Lung microvascular endothelial cell (primary cell): ENCODE data around the gene DDA1. TPM values are rescaled to one million over a fixed set of nuclear protein-coding genes. Genes with fewer than 3 reads are reported as not detected.
"Not testable (repeated sequence)": the region's sequence is repeated elsewhere in the genome, so short reads cannot be mapped to it uniquely, and the experiment has no call there.

Experiments
- DNase-seq, 2 donors: peaks; one replicate each; pipeline versions ENCODE4 v3.0.0 to v3.0.0-alpha.2; 2010; ENCODE audit warnings: low read depth in 2 of 2
- total RNA-seq: library from RNA; depleted of rRNA; stranded (reverse); fragments of >200 nt; gene quantifications from 2 replicates; pipeline ENCODE4 v1.2.1, GENCODE V29; 2014

The DDA1 gene
- total RNA-seq, 1 donor from 2014 or later: 20.0 TPM

DNA sequence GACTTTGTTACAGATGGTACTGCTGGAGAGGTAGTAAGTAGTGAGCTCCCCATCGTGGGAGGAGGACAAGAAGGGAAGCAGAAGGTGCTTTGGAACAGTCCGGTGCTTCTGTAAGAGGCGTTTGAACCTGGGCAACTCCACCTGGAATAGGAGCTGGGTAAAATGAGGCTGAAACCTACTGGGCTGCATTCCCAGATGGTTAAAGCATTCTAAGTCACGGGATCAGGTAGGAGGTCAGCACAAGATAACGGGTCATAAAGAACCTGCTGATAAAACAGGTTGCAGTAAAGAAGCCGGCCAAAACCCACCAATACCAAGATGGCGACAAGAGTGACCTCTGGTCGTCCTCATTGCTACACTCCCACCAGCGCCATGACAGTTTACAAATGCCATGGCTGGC, 22.6 kb upstream of the DDA1 start:
- DNase-seq: no peak

DNA sequence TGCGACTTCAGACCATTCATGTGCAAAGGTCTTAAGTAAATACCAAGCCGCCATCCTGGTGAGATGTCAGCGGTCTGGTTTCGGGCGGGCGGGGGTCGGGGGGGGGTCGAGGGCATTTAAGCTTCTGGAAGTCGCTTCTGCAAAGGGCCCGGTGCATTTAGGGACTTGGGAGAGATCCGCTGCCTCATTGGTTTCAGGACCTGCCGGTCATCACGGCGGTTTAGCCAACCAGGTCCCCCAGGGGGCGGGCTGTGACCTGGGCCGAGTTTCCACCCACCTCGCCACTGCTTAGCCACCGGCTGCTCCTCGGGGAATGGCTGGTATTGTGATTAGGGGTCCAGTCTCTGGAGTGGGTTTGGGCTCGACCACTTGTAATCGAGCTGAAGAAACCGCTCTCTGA, 19.9 kb upstream of the DDA1 start:
- DNase-seq: peak; percentile 85 to 92

DNA sequence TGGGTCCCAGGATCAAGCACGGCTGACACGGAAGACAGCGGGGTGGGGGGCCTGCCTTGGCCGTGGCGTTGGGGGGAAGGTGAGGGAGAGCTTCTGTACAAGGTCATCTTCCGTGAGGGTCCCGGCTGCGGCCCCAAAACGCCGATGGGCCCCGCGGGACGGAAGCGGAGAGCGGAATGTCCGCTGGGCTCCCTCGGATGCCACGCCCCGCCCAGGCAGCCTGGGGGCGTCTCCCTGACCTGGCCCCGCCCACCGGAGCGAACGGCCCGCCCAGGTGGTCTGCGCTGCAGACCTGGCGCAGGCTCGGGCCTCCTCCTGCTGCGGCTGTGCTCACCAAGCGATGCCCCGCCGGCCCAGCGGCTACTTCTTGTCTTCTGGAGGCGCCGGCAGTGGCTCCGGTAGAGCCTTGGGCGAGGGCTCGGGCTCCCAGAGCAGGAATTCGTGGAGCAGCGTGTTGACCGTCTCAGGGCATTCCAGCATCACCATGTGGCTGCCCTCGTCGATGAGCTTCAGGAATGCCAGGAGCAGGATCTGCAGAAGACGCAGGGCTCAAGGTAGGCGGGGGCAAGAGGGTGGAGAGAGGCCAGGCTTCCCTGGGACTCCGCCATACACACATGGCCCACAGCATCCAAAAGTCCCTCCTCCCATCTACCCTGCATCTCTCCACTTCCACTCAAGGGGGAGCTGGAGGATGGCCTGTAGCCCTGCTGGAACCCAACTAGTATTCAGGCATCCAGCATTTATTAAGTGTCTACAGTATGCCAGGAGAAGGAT, 16.9 kb upstream of the DDA1 start:
- DNase-seq: peak; percentile 85 to 86

DNA sequence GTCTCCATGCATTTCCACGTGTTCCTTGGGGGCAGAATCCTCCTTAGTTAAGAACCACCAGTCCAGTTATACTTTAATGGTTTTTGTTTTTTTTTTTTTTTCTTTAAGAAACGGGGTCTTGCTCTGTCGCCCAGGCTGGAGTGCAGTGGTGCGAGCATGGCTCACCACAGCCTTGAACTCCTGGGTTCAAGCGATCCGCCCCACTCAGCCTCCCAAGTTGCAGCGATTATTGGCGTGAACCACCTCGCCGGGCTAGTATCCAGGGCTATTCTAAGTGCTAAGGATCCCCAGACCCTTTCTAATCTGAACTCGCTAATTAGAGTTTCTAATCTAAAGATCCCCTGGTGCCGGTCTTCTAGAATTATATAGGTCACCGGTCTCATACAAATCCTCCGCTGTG, 15.8 kb upstream of the DDA1 start:
- no peak for DNase-seq

DNA sequence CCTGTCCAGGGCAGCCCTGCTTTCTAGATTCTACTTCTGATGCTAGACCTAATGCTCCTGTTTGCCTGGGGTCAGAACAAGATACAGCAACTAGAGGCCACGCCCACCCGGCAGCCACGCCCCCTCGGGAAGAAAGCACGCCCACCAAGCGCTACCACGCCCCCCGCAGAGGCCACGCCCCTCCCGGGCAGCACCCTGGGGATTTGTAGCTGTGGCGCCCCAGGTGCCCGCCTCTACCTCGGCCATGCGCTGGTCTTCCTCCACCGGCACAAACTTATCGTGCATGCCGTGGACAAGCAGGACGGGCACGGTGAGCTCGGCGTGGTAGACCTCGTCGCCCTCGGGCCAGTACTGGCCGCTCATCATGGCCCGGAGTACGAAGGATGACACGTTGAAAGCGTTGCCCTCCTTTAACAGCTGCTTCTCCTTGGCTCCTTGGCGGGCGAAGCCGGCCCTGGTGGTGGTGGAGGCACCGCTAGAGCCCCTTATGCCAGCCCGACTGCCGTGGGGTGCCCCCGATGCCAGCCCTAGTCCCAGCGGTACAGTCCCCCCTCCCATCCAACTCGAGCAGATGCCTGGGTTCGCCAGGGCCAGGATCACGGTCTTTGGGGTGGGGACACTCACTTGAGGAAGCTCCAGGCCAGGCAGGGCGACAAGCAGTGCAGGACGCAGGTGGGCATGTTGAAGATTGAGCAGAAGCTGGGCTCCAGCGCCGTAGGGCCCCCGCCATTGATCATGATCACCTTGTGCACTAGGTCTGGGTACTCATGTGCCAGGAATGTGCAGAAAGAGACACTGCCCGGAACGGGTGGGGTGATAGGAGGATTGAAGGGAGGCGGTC, 15.1 kb upstream of the DDA1 start:
- DNase-seq: peak; percentile 24 to 44

DNA sequence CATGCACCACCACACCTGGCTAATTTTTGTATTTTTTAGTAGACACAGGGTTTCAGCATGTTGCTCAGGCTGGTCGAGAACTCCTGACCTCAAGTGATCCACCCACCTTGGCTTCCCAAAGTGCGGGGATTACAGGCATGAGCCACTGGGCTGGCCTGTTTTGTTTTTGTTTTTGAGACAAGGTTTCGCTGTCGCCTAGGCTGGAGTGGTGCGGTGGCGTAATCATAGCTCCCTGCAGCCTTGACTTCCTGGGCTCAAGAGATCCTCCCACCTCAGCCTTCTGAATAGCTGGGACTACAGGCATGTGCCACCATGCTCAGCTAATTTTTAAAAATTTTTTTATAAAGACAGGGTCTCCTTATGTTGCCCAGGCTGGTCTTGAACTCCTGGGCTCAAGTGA, 13.8 kb upstream of the DDA1 start:
- DNase-seq: not testable (repeated sequence)

DNA sequence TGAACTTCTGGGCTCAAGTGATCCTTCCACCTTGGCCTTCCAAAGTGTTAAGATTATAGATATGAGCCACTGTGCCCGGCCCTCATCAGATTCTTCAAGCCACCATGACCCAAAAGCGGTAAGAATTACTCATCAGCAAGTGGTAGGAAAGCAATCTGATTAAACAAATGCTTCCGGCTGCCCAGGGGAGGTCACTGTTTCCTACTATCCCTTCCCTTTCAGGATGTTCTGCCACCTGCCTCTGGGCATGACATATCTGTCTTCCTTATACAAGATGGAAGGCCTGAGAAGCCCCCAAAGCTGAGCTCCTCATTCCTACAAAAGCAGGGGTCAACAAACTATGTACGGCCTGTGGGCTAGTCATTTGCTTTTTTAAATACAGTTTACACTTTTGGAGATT, 13.1 kb upstream of the DDA1 start:
- peak; percentile 74 to 75 for DNase-seq

DNA sequence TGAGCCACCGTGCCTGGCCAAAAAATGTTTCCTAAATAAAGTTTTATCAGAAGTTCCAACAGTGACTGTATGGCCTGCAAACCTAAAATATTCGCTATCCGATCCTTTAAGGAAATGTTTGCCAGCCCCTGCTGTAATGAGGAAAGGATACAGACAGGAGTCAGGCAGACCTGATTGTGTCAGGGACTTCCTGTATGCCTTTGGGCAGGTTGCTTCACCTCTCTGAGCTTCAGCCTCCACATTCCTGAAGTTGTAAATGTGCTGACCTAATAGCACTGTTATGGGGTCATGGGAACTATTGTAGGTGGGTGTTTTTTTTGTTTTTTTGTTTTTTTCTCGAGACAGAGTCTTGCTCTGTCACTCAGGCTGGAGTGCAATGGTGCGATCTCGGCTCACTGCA, 12.4 kb upstream of the DDA1 start:
- DNase-seq: no peak

DNA sequence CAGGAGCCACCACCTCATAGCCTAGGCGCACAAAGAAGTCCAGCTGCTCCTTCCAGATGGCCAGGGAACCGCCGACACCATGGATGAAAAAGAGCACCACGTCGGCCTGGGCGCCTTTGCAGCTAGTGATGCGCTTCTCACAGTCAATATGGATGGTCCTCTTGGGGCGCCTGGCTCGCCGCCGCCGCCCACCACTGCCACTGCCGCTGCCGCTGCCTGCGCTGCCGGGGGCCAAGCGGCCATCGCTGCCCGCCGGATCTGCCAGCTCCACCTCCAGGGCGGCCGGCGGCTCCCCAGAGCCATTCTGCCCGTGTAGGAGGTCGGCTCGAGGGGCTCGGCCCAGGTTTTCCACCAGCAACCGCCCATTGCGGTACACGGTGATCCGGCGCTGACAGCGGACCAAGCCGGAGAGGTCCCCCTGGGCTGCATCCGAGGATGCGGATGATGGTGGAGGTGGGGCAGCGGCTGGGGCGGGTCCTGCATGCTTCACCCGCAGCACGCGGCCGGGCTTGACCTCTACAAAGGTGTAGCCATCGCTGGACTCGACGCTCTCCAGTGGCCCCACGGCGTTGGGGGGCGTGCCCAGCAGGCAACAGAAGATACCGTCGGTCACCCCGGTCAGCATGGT, 8.3 kb upstream of the DDA1 start:
- DNase-seq: no peak

DNA sequence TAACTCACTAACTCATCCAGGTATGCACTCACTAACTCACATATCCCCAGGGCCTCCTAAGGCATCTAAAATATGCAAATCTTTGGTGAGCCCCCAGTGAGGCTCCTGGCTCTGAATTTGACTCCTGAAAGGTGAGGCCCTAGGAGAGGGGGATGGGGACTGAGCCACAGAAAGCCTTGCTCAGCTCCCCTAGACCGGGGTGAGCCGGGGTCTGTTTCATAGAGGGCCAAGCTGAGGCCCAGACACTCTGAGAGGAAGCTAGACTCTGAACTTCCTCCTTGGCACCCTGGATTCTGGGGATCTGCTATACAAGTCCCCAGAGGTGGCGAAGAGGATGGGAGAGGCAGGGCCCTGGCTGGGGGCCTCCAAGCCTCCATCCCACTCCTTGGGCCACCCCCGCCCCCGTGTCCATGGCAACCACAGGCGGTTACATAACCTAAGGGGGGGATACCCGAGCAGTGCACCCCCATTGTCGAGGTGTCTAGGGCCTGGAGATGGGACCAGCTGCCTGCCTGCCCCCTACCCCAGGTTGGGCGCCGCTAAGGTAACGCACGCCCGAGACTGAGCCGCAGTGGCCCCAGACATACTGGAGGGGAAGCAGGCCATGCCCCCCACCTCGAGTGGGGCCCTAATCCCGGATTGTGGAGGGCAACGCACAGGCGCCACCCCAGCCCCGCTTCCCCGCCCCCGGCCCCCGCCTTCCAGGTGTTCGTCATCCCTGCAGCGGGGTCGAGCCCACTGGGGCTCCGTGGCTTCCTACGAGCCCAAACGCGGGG, 6.8 kb upstream of the DDA1 start:
- no peak for DNase-seq

DNA sequence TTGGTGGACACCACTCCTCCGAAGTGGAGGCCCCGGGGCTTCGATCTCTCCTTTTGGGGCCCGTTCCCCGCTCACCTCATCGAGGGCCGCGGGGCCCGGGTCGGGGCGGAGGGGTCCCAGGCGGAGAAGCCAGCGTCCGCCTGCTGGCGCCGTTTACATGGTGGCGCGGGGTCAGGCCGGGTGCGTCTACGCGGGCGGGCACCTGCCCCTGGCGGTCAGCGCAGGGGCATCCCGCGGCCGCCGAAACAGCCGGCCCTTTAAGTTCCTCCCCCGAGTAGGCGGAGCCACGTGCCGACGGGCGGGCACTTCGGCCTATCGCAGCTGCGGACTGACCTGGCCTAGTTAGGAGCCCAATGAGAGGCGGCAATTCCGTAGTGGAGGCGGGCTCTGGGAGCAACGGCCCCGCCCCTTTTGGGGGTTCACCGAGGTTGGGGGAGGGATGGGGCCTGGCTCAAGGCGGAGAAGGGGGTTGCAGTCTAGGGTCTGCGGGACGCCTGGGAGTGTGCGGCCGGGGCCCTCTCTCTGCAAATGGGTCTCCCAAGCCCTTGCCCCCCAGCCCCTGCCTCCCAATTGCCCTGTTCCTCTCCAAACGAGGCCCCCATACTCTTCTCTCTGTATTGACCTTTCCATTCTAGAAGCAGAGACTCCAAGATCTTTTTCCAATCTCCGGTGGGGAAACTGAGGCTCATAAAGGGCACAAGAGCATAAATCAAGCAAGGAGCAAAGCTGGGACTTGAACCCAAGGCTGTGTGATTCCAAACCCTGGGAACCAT, 6.0 kb upstream of the DDA1 start, which contains the start of gene ABHD8:
ABHD8 (minus strand) TSS at position 259 of the 773 bp plus-strand sequence. CDS start 1,809 bp downstream, outside the sequence.
- peak; percentile 96 to 97 for DNase-seq

DNA sequence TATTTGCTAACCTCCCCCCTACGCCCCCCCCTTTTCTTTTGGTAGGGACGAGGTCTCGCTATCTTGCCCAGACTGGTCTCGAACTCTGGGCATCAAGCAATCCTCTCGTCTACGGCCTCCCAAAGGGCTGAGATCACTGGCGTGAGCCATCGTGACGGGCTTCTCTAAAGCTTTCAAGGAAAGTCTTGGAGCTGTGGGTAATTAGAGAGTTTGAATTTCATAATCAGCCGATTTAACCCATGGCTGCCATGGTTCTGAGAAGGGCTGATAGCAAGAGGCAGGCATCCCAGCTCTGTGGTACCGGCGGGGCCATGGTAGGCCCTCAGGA, 5.5 kb upstream of the DDA1 start:
- DNase-seq: no peak

DNA sequence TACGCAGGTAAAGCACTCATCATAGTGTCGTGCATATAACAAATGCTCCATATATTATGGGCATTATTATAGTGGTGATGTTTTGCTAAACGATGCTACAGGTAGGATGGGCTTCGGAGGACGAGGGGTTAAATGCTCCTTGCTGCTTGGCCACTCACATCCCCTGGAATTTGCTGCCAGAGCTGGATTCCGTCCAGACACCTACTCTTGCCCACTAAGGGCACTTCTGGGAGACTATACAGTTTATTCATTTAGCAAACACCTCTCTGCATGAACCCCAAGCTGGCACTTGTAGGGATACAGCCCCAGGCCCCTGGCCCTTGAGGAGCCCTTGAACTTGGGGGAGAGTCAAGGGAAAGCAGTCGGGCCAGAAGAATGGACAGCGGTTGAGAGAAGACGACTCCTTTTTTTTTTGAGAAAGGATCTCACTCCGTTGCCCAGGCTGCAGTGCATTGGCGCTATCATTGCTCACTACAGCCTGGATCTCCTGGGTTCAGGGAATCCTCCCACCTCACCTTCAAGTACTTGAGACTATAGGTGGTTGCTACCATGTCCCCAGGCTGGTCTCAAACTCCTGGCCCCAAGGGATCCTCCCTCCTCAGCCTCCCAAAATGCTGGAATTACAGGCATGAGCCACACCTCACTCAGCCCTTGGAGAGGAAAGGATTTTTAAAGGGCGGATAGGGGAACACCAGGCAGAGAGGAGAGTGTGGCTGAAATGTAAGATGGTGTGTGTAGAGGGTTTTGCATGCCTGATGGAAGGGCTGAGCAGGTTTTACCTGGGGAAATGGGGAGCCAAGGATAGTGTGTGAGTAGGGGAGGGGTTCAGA, 4.8 kb upstream of the DDA1 start:
- DNase-seq: no peak

DNA sequence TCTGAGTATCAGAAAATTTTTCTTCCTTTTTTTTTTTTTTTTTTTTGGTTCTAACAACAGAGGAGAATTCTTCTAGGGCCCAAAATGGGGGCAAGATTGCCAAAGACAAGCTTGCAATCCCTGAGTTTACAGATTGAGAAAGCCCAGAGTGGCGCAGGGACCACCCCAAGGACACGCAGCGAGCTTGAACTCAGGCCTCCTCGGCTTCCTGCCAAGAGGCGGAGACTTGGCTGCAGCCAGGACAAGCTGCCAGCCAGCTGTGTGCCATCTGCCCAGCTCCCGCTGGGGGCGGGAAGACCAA, 4.2 kb upstream of the DDA1 start:
- DNase-seq: no peak

DNA sequence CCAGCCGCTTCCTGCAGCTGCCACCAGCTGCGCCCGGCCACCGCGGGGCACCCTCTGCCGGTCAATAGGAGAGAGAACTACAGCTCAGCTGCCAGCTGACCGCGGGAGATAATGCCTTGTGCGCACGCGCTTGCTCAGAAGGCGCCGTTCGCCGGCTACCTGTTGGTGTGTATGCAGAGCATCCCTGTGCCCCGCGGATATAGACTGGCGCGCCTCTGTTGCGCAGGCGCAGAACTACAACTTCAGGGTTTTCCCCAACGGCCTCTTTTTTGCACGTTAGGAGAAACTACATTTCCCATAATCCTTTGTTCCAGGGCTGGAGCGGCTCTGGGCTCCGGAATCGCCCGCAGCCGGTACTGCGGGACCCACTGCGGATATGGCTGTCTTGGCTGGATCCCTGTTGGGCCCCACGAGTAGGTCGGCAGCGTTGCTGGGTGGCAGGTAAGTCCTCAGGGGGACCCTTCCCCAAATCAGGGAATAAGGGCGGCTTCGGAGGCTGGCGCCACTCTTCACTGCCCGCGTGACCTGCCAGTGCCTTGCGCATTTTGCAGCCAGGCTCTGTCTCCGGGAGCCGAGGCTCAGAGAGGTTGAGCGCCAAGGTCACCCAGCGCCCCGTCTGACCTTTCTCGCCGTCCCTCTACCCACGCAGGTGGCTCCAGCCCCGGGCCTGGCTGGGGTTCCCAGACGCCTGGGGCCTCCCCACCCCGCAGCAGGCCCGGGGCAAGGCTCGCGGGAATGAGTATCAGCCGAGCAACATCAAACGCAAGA, 3.7 kb upstream of the DDA1 start, which contains the start of gene MRPL34:
MRPL34 (plus strand) TSS at position 356 of the 768 bp plus-strand sequence; CDS start at position 377, 21 bp downstream.
- peak; percentile 98 to 99 for DNase-seq

DNA sequence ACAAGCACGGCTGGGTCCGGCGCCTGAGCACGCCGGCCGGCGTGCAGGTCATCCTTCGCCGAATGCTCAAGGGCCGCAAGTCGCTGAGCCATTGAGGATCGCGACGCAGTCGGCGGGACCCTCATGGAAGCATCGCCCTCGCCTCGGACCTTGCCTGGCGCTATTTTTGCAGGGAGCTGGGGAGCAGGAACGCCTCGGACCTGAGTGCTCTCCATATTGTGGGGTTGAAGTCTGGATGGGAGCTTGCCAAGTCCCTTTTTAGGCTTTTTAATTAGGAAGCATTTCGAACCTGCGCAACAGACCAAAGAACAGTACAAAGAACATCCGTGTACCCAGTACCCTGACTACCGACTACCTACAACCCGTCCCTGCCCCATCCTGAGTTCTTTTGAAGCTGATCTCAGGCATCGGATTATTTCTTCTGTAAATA, 3.1 kb upstream of the DDA1 start:
- DNase-seq: no peak

DNA sequence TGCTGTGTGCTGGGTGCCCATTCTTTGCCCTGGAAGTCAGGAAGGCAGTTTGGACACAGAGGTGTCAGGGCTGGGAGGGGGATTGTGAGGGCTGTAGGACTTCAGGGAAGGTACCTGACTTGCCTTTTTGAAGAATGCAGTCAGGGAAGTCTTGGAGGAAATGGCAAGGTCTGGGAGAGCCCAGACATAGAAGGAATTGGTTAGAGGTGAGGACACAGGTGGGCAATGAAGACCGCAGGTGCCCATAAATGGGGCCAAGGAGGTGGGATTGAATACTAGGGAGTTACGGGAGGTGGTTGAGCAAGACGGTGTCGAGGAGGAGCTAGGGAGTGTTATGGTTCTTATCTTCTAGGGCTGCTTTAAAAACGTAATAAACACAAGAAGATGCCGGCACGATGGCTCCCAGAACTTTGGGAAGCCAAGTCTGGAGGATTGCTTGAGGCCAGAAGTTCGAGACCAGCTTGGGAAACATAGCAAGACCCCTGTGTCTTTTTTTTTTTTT, 1.4 kb upstream of the DDA1 start:
- no peak for DNase-seq

DNA sequence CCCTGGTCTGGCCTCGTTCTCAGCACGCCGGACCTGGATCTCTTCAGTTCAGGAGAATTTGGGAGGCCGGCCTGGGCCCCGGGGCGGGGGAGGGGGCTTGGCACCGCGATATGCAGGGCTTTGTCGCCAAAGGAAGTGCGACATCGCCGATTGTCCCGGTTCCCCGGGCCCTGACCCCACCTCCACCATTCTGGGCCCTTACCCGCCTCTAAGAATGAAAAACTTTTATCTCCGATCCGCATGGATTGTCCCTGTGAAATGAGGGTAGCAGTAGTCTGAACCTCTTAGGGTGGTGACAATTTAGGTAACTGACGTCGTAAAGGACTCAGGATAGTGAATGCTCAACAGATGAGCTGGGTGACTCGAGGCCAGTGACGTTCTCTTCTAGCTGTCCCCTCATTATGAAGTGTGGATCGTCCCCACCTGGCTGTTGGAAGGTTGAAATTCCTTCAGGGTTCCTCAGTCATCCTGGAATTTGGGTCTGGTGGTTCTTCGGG, 650 bp downstream of the DDA1 start:
- DNase-seq: peak in 1 of 2 donors; percentile 48
